ENCODE measurements around the gene DAPL1. TPM values are rescaled to one million over a fixed set of nuclear protein-coding genes. Genes with fewer than 3 reads are reported as not detected.

DAPL1 gene
- total RNA-seq, 4 donors from 2014 or later: 3.0 TPM; not detected in 3

GRCh38 chr2:158830201-158830600 is 35.1 kb downstream of the DAPL1 start:
- no peak for ATAC-seq
- Histone ChIP-seq H3K4me1 (peaks cover 0 to 17% (median 5%) of the 10 kb centered on the region in 3 donors), H3K36me3 (no peaks in the 10 kb centered on the region), H3K4me3 (no peak overlapping the region), H3K27me3 (no peaks in the 10 kb centered on the region), H3K27ac (no peak overlapping the region), H3K9me3 (no peaks in the 10 kb centered on the region)
- no peak for TF ChIP-seq EP300 (IDR thresholded peaks at IDR 0.05)
- no peak for TF ChIP-seq POLR2AphosphoS5 (IDR thresholded peaks at IDR 0.05)
- no peak for TF ChIP-seq CTCF (IDR thresholded peaks at IDR 0.05)
- TF ChIP-seq POLR2A (IDR thresholded peaks at IDR 0.05): no peak
- WGBS, 2 donors (ENCODE audit: low coverage in 1 of 2): 53% methylated on average over 4 of the region's 4 CpGs

- no peak for ATAC-seq
- H3K27ac ChIP-seq: no peak overlapping the region
- no peaks in the 10 kb centered on the region for H3K4me1 ChIP-seq
- H3K4me3 ChIP-seq: no peak overlapping the region
- H3K36me3 ChIP-seq: no peaks in the 10 kb centered on the region
- 96% methylated on average over 3 of the region's 3 CpGs; no CpG with 5 or more reads in 1 of the 2 donors for WGBS, 2 donors (ENCODE audit: low coverage in 1 of 2)
- H3K27me3 ChIP-seq: no peaks in the 10 kb centered on the region
- no peaks in the 10 kb centered on the region for H3K9me3 ChIP-seq
- no peak for TF ChIP-seq POLR2AphosphoS5 (IDR thresholded peaks at IDR 0.05)
- TF ChIP-seq EP300 (IDR thresholded peaks at IDR 0.05): no peak
- TF ChIP-seq CTCF (IDR thresholded peaks at IDR 0.05): no peak
- TF ChIP-seq POLR2A (IDR thresholded peaks at IDR 0.05): no peak
Observed at GRCh38 chr2:158835431-158835830, 40.3 kb downstream of the DAPL1 start.

- no CpG with 5 or more reads among the region's 2 CpGs for WGBS, 2 donors (ENCODE audit: low coverage in 1 of 2)
- H3K4me3 ChIP-seq: no peak overlapping the region
- no peaks in the 10 kb centered on the region for H3K36me3 ChIP-seq
- peaks cover 0 to 14% (median 6%) of the 10 kb centered on the region in 3 donors for H3K4me1 ChIP-seq
- TF ChIP-seq EP300 (IDR thresholded peaks at IDR 0.05) (no peak), POLR2A (IDR thresholded peaks at IDR 0.05) (no peak), POLR2AphosphoS5 (IDR thresholded peaks at IDR 0.05) (no peak), CTCF (IDR thresholded peaks at IDR 0.05) (no peak)
- ATAC-seq: no peak
- H3K27ac ChIP-seq: no peak overlapping the region
- no peaks in the 10 kb centered on the region for H3K27me3 ChIP-seq
- H3K9me3 ChIP-seq: no peaks in the 10 kb centered on the region
Observed at GRCh38 chr2:158837645-158838044, 42.5 kb downstream of the DAPL1 start.

- peak; percentile 60 for ATAC-seq
- Histone ChIP-seq H3K4me3 (no peak overlapping the region), H3K27ac (peak overlapping the region in 1 of 4 donors; percentile 35), H3K4me1 (peaks cover 0 to 20% (median 6%) of the 10 kb centered on the region in 3 donors), H3K36me3 (no peaks in the 10 kb centered on the region), H3K27me3 (no peaks in the 10 kb centered on the region), H3K9me3 (no peaks in the 10 kb centered on the region)
- TF ChIP-seq POLR2AphosphoS5 (IDR thresholded peaks at IDR 0.05) (no peak), EP300 (IDR thresholded peaks at IDR 0.05) (no peak), POLR2A (IDR thresholded peaks at IDR 0.05) (no peak), CTCF (IDR thresholded peaks at IDR 0.05) (no peak)
Observed at GRCh38 chr2:158841850-158842249, 46.7 kb downstream of the DAPL1 start.

GRCh38 chr2:158845444-158845843 is 50.3 kb downstream of the DAPL1 start:
- Histone ChIP-seq H3K27me3 (no peaks in the 10 kb centered on the region), H3K9me3 (no peaks in the 10 kb centered on the region), H3K4me3 (no peak overlapping the region), H3K36me3 (no peaks in the 10 kb centered on the region), H3K27ac (no peak overlapping the region), H3K4me1 (peaks cover 0 to 20% (median 6%) of the 10 kb centered on the region in 3 donors)
- ATAC-seq: no peak
- no peak for TF ChIP-seq EP300 (IDR thresholded peaks at IDR 0.05)
